ENCODE data around the gene CEP70.
"Not testable (repeated sequence)": the region's sequence is repeated elsewhere in the genome, so short reads cannot be mapped to it uniquely, and the experiment has no call there.

CEP70 gene

DNA sequence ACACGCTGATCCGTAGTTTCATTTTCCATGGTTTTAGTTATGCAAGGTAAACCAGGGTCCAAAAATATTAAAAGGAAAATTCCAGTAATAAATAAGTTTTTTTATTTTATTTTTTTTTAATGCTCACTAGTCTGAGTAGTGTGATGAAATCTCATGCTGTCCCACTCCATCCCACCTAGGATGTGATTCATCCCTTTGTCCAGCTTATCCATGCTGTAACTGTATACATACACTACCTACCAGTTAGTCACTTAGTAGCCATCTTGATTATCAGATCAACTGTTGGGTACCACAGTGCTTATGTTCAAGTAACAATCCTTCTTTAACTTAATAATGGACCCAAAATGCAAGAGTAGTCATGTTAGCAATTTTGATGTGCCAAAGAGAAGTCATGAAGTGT, 84.5 kb downstream of the CEP70 start:
- DNase-seq, result no peak

DNA sequence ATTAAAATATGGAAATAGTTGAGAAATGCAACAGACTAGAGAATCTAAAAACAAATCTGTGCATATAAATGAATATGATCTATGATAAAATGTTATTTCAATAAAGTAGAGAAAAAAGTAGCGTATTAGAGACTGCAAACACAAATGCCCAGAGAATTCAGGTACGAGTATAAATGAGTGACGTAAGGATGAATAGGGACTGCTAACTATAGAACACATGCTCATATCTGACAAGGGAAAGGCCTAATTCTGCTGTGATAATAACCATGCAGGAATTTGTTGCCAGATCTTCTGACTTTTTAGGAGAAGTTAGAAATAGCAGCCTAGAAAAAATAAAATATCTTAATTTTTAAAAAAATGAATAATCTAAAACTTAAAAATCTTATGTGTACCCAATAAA, 86.5 kb downstream of the CEP70 start:
- no peak for DNase-seq

DNA sequence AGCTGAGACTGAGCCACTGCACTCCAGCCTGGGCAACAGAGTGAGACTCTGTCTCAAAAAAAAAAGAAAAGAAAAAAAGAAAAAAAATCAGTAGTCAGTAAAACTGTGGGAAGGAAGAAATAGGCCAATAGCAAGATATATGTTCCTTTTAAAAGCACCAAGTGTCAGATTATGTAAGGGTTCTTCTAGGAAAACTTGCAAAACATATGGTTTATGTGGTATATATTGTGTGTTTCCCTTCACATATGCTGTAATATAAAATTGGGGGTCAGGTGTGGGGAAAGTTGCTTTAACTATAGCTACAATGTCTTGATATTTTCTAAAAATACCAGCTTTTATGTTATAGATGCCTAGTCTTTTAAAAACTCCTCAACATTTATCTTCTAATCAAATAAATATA, 95.1 kb downstream of the CEP70 start:
- no peak for DNase-seq

DNA sequence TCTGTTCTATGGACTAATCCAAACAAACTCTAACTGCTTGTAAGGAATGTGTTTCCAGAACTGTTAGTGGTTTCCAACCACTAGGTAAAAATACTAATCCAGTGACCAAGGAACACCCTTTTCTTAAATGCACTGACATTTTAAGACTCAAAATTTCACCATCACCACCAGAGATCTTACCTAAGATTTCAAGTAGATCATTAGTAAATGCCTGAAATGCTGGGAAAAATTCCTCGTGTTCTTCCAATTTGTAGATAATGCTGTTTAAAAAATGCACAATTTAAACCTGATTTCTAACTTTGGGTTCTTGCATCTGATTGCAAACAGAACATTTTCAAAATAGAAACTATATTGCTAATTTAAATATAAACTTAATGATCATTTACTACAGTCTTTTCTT, 96.2 kb downstream of the CEP70 start:
- no peak for DNase-seq

DNA sequence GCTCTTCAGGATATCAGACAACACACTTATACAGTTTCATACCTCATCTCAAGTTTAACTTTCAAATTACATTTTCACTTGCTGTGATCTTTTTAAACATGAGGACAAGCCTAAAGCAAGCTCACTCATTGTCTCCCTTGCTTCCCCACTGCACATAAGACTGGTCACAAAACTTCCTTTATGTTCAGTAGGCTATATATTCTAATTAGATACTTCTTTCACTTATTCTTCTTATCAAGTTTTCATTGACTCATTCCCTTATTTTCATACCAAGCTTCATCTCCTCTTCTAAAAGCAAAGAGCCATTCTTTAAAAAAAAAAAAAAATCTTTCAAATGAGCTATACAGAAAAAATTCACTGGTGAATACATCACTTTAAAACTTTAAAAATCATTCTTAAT, 97.0 kb downstream of the CEP70 start:
- DNase-seq, result no peak

DNA sequence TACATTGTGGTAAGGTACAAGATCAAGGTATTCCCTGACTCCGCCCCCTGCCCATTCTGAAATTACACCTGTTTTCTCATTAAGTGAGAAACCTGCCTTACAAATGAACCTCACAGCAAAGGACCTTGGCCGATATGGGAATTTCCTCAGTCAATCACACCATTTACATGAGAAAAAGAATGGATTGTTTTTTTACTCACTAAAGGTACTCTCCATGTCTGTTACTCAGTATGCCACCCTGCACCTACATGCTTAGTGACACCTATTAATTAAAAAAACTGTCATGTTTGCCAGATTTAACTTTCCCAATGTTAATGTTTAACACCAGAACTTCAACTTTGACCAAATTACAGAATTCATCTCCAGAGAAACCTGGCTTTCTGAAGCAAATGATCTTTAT, 97.6 kb downstream of the CEP70 start:
- no peak for DNase-seq

DNA sequence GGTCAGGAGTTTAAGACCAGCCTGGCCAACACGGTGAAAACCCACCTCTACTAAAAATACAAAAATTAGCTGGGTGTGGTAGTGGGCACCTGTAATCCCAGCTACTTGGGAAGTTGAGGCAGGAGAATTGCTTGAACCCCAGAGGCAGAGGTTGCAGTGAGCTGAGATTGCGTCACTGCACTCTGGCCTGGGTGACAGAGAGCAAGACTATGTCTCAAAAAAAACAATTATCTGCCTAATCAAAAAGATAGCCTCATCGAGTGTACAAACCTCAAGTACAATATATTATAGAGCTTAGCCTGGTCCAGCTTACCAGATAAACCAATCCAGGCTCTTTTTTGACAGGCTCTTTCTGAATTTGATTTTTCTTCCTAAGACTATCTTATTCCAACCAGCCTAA, 98.4 kb downstream of the CEP70 start:
- not testable (repeated sequence) for DNase-seq

DNA sequence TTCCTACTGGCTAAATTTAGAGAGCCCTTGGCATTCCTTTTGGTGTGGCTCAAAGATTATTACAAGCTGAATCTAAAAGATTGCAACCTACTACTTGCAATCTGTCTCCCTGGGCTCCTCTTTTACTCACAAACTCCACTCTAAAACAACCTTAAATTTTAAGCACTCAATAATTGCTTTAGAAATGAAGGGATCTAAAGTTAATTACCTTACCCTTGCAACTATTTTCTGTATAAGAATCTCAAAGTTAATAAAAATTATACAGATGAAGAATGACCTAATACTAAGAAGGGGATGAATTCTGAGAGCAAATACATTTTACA, 99.5 kb downstream of the CEP70 start:
- DNase-seq, result no peak

DNA sequence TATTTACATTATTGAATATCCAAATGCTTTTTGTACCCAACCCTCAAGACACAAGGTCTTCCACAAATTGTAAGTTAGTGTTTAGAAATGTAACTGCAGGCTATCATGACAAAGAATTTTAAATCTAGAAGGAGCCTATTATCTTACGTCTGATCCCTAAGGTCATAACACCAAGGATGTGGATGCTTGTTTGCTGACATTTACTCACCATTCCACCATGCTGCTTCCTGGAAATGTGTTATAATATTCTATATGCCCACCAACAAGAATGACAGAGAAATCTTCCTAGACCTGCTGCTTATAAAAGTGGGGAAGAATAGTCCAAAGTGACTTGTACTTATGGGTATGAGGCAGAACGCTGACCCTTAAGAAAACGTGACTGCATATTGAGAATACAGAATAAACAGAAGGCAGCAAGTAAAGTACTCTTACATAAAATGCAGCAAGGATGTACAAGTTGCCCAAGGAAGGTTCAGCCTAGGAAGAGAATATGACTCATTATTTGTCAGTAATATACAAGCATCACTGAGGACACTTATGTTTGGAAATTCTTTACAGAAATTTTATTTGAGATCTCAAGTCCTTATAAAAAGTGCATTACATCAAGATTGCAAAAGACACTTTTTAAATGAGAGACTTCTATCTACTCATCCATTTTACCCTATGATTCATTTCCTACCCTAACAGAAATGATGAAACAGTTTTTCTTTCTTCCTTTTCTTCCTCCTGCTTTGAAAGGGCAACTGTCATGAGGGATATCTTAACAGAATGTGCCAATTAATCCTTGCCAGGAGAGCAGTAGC, 100.1 kb downstream of the CEP70 start:
- DNase-seq, result no peak

DNA sequence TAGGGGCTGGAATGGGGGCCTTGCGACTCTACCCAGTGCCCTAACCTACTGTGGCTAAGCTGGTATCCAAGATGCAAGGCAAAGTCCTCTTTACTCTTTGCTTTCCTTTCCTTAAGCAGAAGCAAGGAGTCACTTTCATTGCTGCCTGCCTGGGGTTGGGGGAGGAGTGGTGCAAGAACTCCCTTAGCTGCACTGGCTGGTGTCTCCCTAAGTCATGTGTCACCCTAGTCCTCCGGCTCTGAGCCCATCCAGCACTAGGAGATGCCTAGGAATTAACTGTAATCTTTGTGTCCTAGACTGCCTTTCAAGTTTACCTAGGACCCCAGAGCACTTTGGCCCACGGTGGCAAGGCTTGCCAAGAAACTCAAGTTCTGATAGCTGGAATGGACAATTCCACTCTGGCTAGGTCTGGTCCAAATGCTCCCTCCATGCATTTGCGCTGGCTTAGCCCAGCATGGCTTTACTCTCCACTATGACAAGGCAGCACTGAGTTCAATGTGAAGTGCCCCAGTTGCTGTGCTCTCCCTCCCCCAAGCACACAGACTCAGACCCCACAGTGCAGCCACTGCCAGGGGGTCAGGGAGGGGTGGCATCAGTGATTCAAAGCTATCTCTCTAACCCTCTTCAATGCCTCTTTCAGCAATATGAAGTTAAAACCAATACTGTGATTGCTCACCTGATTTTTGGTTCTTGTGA, 100.9 kb downstream of the CEP70 start:
- DNase-seq, result no peak

DNA sequence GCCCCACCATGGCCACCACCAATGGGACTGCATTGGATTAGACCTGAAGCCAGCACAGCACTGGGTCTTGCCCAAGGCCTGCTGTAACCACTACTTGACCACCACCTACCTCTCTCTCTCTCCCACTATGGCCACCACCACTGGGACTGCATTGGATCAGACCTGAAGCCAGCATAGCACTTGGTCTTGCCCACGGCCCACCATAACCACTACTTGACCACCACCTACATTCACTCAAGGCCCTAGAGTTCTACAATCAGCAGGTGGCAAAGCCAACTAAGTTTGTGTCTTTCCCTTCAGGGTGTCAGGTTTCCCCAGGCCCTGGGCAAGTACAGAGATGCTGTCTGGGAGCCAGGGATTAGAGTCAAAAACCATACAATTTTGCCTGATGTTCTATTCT, 102.1 kb downstream of the CEP70 start:
- no peak for DNase-seq

DNA sequence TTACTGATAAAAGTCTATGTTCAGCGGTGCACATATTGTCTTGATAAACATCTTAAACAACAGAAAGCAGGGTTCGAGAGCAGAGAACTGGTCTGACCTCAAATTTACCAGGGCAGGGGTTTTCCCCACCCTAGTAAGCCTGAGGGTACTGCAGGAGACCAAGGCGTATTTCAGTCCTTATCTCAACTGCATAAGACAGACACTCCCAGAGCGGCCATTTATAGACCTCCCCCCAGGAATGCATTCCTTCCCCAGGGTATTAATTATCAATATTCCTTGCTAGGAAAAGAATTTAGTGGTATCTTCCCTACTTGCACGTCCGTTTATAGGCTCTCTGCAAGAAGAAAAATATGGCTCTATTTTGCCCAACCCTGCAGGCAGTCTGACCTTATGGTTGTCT, 107.5 kb downstream of the CEP70 start:
- not testable (repeated sequence) for DNase-seq

DNA sequence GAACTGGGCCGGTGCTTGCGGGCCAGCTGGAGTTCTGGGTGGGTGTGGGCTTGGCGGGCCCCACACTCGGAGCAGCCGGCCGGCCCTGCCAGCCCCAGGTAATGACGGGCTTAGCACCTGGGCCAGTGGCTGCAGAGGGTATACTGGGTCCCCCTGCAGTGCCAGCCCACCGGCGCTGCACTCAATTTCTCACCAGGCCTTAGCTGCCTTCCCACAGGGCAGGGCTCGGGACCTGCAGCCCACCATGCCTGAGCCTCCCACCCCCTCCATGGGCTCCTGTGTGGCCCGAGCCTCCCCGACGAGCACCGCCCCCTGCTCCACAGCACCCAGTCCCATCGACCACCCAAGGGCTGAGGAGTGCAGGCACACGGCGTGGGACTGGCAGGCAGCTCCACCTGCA, 109.4 kb downstream of the CEP70 start:
- DNase-seq, result not testable (repeated sequence)

DNA sequence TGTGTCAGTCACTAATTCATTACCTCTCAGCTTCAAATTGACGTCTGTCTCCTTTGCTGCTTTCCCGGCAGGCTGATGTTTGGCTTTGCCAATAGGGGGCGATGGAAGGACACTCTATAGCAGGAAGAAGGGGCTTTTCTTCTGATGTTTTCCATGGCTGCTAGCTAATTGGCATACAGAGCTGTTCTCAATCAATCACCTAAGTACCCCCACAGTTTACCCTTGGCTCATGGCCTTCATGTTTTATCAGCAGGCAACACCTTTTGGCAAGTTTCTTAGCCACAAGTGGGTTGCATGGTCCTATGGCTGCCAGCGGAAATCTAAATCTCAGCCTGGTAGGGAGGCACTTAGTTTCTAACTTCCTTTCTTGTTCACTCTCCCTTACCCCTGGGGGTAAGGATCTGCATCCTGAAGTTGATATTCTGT, 114.6 kb downstream of the CEP70 start:
- DNase-seq, result no peak

DNA sequence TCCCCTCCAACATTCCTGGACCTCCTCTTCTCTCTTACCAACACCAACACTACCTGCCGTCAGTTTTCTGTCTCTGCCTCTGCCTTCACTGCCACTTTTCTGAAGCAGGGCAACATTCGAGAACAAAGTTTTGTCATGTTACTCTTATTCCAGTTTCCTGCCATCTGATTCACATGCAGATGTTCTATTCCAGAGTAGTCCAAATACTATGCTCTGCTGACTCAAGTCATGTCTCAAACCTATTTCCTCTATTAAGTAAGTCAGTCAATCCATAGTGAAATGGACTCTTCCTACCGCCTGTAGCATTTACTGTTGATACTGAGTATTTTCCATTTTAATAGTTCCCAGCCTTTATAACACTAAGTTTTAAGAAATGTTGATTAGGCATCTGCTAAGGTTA, 116.3 kb downstream of the CEP70 start:
- DNase-seq, result no peak

DNA sequence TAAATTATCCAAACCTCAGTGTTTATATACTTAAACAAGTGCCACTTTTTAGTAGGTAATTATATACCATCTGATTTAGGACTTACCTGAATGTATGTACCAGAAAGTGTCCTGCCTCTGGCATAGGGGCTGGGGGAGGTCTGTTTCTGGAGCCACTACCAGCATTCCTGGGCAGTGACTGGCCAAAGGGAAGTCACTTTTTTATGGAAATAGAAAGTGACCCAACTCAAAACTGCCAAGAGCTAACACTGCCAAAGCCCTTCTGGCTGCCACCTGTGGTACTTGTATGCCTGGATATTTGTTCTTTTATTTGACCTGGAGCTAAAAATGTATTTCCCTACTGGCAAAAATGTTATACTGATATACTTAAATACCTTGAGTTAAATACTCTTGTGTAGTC, 116.9 kb downstream of the CEP70 start:
- DNase-seq, result no peak

DNA sequence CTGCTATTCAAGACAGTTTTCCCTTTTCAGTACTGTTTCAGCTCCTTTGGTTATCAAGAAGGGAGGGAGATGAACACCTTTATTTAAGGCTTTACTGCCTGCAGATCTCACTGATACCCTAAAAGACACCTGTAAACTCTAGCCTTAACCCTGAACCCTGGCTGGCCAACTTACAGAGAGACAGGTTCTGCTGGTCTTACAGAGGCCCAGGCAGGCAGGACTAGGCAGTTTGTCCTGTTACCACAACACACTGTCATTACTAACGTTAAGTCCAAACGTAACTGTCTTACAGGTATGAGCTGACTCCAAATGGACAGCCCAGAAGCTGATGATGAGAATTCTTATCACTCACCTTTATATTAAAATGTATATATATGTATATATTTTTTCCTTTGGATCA, 117.5 kb downstream of the CEP70 start:
- DNase-seq, result no peak

DNA sequence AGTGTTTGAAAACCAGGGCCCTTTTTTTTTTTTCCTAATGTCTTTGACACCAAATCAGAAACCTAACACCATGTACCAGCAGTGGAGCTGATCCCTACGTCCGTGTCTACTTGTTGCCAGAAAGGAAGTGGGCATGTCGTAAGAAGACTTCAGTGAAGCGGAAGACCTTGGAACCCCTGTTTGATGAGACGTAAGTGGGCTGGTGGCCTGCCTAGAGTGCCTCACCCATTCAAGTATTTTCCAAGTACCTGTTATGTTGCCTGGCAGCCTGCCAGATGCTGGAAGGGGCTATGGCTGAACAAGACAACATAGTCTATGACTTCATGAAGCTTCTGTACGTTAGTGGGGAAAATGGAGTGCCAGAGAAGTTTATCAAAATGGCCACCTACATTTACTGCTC, 119.9 kb downstream of the CEP70 start:
- DNase-seq, result no peak

DNA sequence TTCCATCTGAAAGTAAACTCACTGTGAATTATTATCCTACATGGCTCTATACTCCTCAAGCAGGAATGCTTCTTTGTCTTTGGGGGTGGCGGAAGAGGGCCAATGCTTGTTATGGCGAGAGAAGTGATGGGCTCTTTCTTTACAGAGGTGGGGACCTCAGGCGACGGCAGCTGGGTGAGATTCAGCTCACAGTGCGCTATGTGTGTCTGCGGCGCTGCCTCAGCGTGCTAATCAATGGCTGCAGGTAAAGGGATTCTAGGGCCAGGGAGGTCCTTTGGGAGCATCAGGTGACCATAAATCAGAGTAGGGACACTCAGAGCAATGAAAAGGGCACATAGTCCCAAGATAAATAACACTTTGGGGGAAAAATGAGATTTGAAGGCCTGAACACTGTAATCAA, 120.7 kb downstream of the CEP70 start:
- DNase-seq, result no peak

DNA sequence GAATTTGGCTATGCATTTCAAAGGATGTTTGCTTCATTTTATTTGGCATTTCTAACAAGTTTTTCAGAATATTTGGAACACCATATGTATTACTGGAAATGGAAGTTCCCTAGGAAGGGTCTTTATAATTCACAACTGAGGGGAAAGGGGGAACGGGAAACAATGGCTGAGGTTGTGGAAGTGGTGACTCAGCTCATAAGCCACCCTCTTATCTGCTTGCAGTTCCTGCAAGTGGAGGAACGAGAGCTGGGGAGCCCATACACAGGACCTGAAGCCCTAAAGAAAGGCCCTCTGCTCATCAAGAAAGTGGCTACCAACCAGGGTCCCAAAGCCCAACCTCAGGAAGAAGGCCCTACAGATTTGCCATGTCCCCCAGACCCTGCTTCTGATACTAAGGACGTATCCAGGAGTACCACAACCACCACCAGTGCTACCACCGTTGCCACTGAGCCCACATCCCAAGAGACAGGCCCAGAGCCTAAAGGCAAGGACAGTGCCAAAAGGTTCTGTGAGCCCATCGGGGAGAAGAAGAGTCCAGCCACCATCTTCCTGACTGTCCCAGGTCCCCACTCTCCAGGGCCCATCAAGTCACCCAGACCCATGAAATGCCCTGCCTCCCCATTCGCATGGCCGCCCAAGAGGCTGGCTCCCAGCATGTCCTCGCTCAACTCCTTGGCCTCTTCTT, 121.8 kb downstream of the CEP70 start:
- no peak for DNase-seq

DNA sequence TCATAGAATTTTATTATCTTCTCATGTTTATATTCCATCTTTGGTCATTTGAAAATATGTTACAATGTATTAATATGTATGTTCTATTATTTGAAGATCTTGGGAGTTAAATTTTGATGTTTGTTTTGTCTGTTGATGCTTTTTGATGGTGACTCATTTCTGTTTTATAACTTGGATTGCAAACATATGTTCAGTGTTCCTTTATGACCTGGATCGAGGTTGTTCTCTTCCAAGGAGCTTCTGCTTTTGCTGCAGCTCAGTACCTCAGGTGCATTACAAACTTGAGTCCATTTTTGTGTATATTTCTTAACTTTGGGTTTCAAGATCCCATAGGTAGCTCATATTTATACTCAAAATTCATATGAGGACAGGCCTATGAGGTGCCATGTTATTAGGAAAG, 122.6 kb downstream of the CEP70 start:
- DNase-seq, result no peak

DNA sequence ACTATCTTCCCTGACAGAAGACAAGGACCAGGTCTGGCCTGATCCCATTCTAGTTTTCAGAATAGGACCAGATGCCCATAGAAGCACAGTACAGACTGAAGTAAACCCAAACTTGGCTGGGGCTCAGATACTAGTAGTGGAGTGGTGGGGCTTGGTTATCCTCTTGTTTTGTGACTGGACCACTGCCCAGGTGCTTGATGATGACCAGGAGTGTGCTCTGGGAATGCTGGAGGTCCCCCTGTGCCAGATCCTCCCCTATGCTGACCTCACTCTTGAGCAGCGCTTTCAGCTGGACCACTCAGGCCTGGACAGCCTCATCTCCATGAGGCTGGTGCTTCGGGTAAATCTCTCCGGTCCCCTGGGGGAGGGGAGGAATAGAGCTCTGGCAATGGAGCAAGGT, 123.4 kb downstream of the CEP70 start:
- no peak for DNase-seq

DNA sequence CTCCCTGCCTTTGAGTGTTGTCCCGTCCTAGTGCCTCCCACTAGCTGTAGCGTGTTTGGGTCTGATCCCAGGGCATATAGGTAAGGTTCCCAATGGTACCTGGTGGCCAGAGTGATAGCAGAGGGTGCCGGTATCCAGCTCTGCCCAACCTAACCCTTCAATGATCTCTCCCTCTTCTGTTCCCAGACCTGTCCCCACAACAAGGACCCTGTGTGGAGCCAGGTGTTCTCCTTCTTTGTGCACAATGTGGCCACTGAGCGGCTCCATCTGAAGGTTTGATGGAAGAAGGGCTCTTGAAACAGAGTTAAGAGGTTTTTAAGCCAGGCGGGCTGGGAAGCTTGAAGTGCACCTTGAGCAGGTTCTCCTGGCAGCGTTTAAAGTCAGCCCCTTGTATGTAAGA, 124.2 kb downstream of the CEP70 start:
- DNase-seq, result no peak

DNA sequence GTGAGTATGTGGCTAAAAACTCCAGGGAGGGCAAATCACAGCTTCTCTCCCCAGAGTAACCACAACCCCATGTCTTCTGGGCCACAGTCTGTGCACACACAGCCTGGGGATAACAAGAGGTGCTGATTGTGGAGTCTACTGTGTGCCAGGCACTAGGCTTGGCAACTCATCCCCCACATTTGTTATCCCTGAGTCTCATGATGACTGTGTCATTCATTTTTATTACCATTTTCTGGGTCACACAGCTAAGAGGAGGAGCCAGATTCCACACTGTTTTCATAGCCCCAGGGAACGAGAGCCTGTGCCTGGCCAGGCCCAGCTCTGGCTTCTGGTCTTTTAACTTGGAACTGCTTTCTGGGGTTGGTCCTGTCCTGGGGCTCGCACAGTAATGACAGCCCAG, 125.2 kb downstream of the CEP70 start:
- no peak for DNase-seq

Data from effector CD4-positive, alpha-beta T cell (primary cell).